H1 (cell line): ENCODE measurements around the gene RNF182. TPM values are rescaled to one million over a fixed set of nuclear protein-coding genes. Genes with fewer than 3 reads are reported as not detected.

ENCODE experiments used
- CTCF ChIA-PET: fragments of 300-600 bp; sonication (Branson Sonifier 250); formaldehyde crosslinking; loops from one replicate; lab custom pipeline; 2021; ENCODE audit not compliant: partially characterized antibody; lab: Charles Lee
- POLR2A ChIA-PET: fragments of 300-600 bp; sonication (Branson Sonifier 250); formaldehyde crosslinking; loops from one replicate; lab custom pipeline; 2021; ENCODE audit warnings: inconsistent platforms; ENCODE audit not compliant: partially characterized antibody; lab: Charles Lee
- DNase-seq, 2 experiments: peaks; one replicate each; pipeline versions ENCODE4 v3.0.0 to v3.0.0-alpha.2; 2010 to 2022; ENCODE audit warnings: low spot score in 2 of 2, low read depth in 1 of 2, mixed read lengths in 1 of 2
- FAIRE-seq: peaks from 2 replicates; lab custom pipeline; 2011; peaks lifted over from hg19 to GRCh38; lab: Jason Lieb, UNC
- H2AFZ ChIP-seq: 2 replicates; pipeline ENCODE4 v1.8.1; 2012; ENCODE audit warnings: low read length, inconsistent platforms
- H2AK5ac ChIP-seq: 2 replicates; pipeline ENCODE4 v1.6.1; 2013; ENCODE audit warnings: low read depth, low read length
- H2BK120ac ChIP-seq: replicated peaks from 2 replicates; pipeline ENCODE3; 2013; ENCODE audit warnings: low read depth, low read length, inconsistent platforms
- H2BK12ac ChIP-seq: 2 replicates; pipeline ENCODE4 v1.6.1; 2013; ENCODE audit warnings: low read depth, low read length
- H2BK15ac ChIP-seq: 2 replicates; pipeline ENCODE4 v1.6.1; 2013; ENCODE audit warnings: low read length
- H2BK20ac ChIP-seq: 2 replicates; pipeline ENCODE4 v1.6.1; 2013; ENCODE audit warnings: low read length
- H2BK5ac ChIP-seq: 2 replicates; pipeline ENCODE4 v1.6.1; 2013; ENCODE audit warnings: low read depth, low read length
- H3K14ac ChIP-seq: 2 replicates; pipeline ENCODE4 v1.6.1; 2013; ENCODE audit warnings: inconsistent platforms; ENCODE audit not compliant: insufficient read length
- H3K18ac ChIP-seq: 2 replicates; pipeline ENCODE4 v1.6.1; 2013; ENCODE audit warnings: low read length; ENCODE audit errors: extremely low read depth
- H3K23ac ChIP-seq: 2 replicates; pipeline ENCODE4 v1.6.1; 2013; ENCODE audit warnings: inconsistent platforms; ENCODE audit not compliant: insufficient read length
- H3K23me2 ChIP-seq: 2 replicates; pipeline ENCODE4 v1.6.1; 2013; ENCODE audit warnings: low read depth, low read length
- H3K27ac ChIP-seq: 2 replicates; pipeline ENCODE4 v1.6.1; 2011; ENCODE audit warnings: low read depth, low read length, inconsistent platforms
- H3K27me3 ChIP-seq, 4 experiments: replicated peaks in 1 of 4; 1 replicate in 1 of 4; 2 replicates in 3 of 4; pipeline versions ENCODE4 v1.6.1 to v1.8.1; 2011 to 2013; ENCODE audit warnings: low read length in 3 of 4, mild to moderate bottlenecking in 3 of 4, inconsistent platforms in 2 of 4, mixed read lengths in 2 of 4, moderate library complexity in 1 of 4; ENCODE audit not compliant: control insufficient read depth in 3 of 4, insufficient read depth in 3 of 4; ENCODE audit errors: extremely low read depth in 1 of 4
- H3K36me3 ChIP-seq, 4 experiments: 2 replicates each; pipeline versions ENCODE4 v1.6.1 to v1.8.1; 2011 to 2013; ENCODE audit warnings: mild to moderate bottlenecking in 4 of 4, low read length in 3 of 4, moderate library complexity in 2 of 4, control low read depth in 1 of 4, inconsistent platforms in 1 of 4; ENCODE audit not compliant: insufficient read depth in 4 of 4, control insufficient read depth in 2 of 4
- H3K4ac ChIP-seq: replicated peaks from 2 replicates; pipeline ENCODE3; 2013; ENCODE audit warnings: low read length, low read depth, mixed read lengths, inconsistent platforms; ENCODE audit not compliant: insufficient read length
- H3K4me1 ChIP-seq, 4 experiments: replicated peaks in 1 of 4; 1 replicate in 1 of 4; 2 replicates in 3 of 4; pipeline versions ENCODE4 v1.6.1 to v1.8.1; 2011 to 2013; ENCODE audit warnings: low read length in 3 of 4, inconsistent platforms in 2 of 4, mixed read lengths in 1 of 4; ENCODE audit not compliant: insufficient read depth in 4 of 4, control insufficient read depth in 3 of 4
- H3K4me2 ChIP-seq, 2 experiments: 2 replicates each; pipeline versions ENCODE4 v1.6.1 to v1.8.1; 2011 to 2013; ENCODE audit warnings: low read depth in 2 of 2, low read length in 2 of 2, control low read depth in 1 of 2, inconsistent platforms in 1 of 2, mild to moderate bottlenecking in 1 of 2; ENCODE audit not compliant: insufficient read depth in 1 of 2
- H3K4me3 ChIP-seq, 4 experiments: fragments of 200-600, 300-600 bp in 1 of 4; sonication (generic), shearing (Covaris generic), sonication (Bioruptor Twin) in 1 of 4; 2 replicates each; pipeline versions ENCODE4 v1.5.1 to v1.8.1; 2011 to 2016; ENCODE audit warnings: low read length in 4 of 4, low read depth in 3 of 4, control low read depth in 2 of 4, inconsistent platforms in 2 of 4, mild to moderate bottlenecking in 2 of 4, mixed read lengths in 1 of 4, moderate library complexity in 1 of 4; ENCODE audit not compliant: insufficient read depth in 2 of 4; ENCODE audit errors: extremely low read depth in 1 of 4
- H3K56ac ChIP-seq: replicated peaks from 2 replicates; pipeline ENCODE3; 2013; ENCODE audit warnings: low read depth, mild to moderate bottlenecking, mixed read lengths, low read length, inconsistent platforms; ENCODE audit not compliant: insufficient read length
- H3K79me1 ChIP-seq: 2 replicates; pipeline ENCODE4 v1.6.1; 2013; ENCODE audit warnings: low read depth, low read length, control low read depth
- H3K79me2 ChIP-seq, 2 experiments: 2 replicates each; pipeline versions ENCODE4 v1.6.1 to v1.8.1; 2012 to 2013; ENCODE audit warnings: low read length in 2 of 2, mild to moderate bottlenecking in 2 of 2, inconsistent platforms in 1 of 2; ENCODE audit not compliant: insufficient read depth in 2 of 2, control insufficient read depth in 1 of 2
- H3K9ac ChIP-seq, 4 experiments: replicated peaks in 1 of 4; 1 replicate in 1 of 4; 2 replicates in 3 of 4; pipeline versions ENCODE4 v1.6.1 to v1.8.1; 2011 to 2013; ENCODE audit warnings: low read depth in 3 of 4, low read length in 3 of 4, control low read depth in 2 of 4, mild to moderate bottlenecking in 2 of 4, moderate library complexity in 2 of 4, inconsistent platforms in 1 of 4; ENCODE audit errors: extremely low read depth in 1 of 4
- H3K9me3 ChIP-seq, 2 experiments: 2 replicates each; pipeline versions ENCODE4 v1.6.1 to v1.8.1; 2012 to 2013; ENCODE audit warnings: mild to moderate bottlenecking in 2 of 2, moderate library complexity in 2 of 2, control low read depth in 1 of 2, inconsistent platforms in 1 of 2, low read depth in 1 of 2, low read length in 1 of 2, mixed read lengths in 1 of 2; ENCODE audit not compliant: insufficient read depth in 2 of 2
- H4K20me1 ChIP-seq, 2 experiments: replicated peaks in 1 of 2; 2 replicates each; pipeline versions ENCODE3 to v1.8.1; 2011 to 2013; ENCODE audit warnings: inconsistent platforms in 2 of 2, low read length in 2 of 2, mild to moderate bottlenecking in 1 of 2; ENCODE audit not compliant: insufficient read depth in 2 of 2, control insufficient read depth in 1 of 2
- H4K5ac ChIP-seq: 2 replicates; pipeline ENCODE4 v1.6.1; 2013; ENCODE audit warnings: low read length, low read depth, mixed read lengths, inconsistent platforms; ENCODE audit not compliant: insufficient read length
- H4K8ac ChIP-seq: 2 replicates; pipeline ENCODE4 v1.8.0; 2013; ENCODE audit warnings: mild to moderate bottlenecking, moderate library complexity, low read length, inconsistent platforms; ENCODE audit not compliant: insufficient read depth; ENCODE audit errors: extremely low read depth
- H4K91ac ChIP-seq: replicated peaks from 2 replicates; pipeline ENCODE3; 2013; ENCODE audit warnings: low read length, mixed read lengths, inconsistent platforms; ENCODE audit not compliant: insufficient read length
- KDM4A ChIP-seq: IDR thresholded peaks from one replicate; pipeline ENCODE4 v1.7.1; 2012; ENCODE audit warnings: low read depth, mild to moderate bottlenecking, moderate library complexity, low read length, inconsistent platforms; ENCODE audit not compliant: severe bottlenecking
- KDM5A ChIP-seq: fragments of 200-600 bp; IDR thresholded peaks from 2 replicates; pipeline ENCODE4 v1.7.1; 2012; ENCODE audit warnings: mild to moderate bottlenecking, low read length, inconsistent platforms, mixed read lengths
- RFX5 ChIP-seq: IDR thresholded peaks from 2 replicates; pipeline ENCODE4 v1.6.1; 2011; ENCODE audit warnings: low read depth, low read length, improper control_type of control experiment, borderline replicate concordance
- SP2 ChIP-seq: IDR thresholded peaks from 2 replicates; pipeline ENCODE4 v1.6.1; 2012; ENCODE audit warnings: mild to moderate bottlenecking, low read length, inconsistent platforms
- SUZ12 ChIP-seq: fragments of 200-600 bp; sonication (generic); IDR thresholded peaks from 2 replicates; pipeline ENCODE4 v1.6.1; 2012; ENCODE audit warnings: mild to moderate bottlenecking, inconsistent platforms, low read length, moderate library complexity, mixed read lengths
- TEAD4 ChIP-seq: IDR thresholded peaks from 2 replicates; pipeline ENCODE4 v1.6.1; 2012; ENCODE audit warnings: low read depth, low read length, inconsistent platforms, mixed read lengths
- WGBS, 2 experiments: shearing (Covaris generic) in 1 of 2; methylation state at CpG; one replicate each; pipeline versions ENCODE4 v1.1.6 to v1.1.7; 2013 to 2015; ENCODE audit warnings: low lambda C conversion rate in 2 of 2, mixed read lengths in 2 of 2, inconsistent platforms in 1 of 2, low coverage in 1 of 2, missing lambda C conversion rate in 1 of 2; ENCODE audit not compliant: insufficient replicate concordance in 2 of 2, insufficient coverage in 1 of 2, insufficient read length in 1 of 2; ENCODE audit errors: extremely low coverage in 1 of 2, missing lambda C conversion rate in 1 of 2; 5-methylcytosine and 5-hydroxymethylcytosine counted together
- polyA plus RNA-seq, 7 experiments: library from polyadenylated mRNA; depleted of rRNA in 3 of 7; stranded (reverse) in 5 of 7; unstranded in 2 of 7; fragments of >200 nt in 5 of 7; fragments of 200-250 nt in 2 of 7; gene quantifications; 1 replicate in 5 of 7; 2 replicates in 1 of 7; 4 replicates in 1 of 7; pipeline versions ENCODE4 v1.2.1 to v1.2.3, GENCODE V29; 2011 to 2013; ENCODE audit warnings: missing spikeins in 2 of 7, mixed read lengths in 2 of 7
- total RNA-seq: library from RNA; stranded (reverse); fragmentation: NEBNext Ultra II Directional; extraction: Animal tissue kit (Norgen Biotek cat#: 25700); gene quantifications from 2 replicates; pipeline ENCODE4 v1.2.1, GENCODE V29; 2021
- TF ChIP-seq, protein P1 (sequence below): IDR thresholded peaks from 2 replicates; pipeline ENCODE4 v1.6.1; 2012; ENCODE audit warnings: inconsistent platforms
- TF ChIP-seq, protein P2 (sequence below): IDR thresholded peaks from 2 replicates; pipeline ENCODE4 v1.6.1; 2011; ENCODE audit warnings: low read length, improper control_type of control experiment

RNF182 gene
- total and polyA plus RNA-seq, 2 of the 8 experiments (the other 6 are each of a cell fraction or from before 2014, with no cell fraction given): 6.2 to 10.7 TPM

DNA sequence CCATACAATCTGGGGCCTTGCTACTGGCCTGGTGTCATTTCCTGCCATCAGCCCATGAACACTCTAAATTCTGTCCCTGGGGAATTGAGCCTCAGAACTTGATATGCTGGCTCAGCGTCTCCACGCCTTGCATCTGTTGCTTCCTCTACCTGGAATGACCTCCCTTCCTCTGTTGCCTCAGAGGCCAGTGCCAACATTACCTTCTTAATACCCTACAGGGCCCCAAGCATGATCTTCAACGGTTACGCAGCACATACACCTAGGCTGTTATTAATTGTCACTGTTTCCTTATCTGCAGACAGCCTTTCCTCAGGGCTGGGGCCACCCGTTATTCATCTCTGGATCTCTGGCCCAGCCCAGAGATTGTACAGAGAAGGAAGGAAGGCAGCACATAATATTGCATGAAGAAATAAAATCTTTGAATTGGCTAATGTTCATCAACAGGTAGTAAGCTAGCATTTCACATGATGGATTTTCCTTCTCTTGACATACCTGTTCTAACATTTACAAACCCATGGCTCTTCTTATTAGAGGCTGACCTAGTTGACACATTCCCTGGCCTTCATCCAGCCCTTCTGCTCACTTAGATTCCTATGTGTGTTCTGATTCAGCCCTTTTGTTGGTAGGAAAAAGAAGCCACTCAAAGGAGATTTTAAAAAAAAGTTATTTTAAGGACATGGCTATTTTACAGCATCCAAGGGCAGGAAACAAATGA, 8.4 kb upstream of the RNF182 start:
- Histone ChIP-seq H4K8ac (no peak overlapping the region), H3K4me3 (no peak overlapping the region), H2AK5ac (no peak overlapping the region), H2BK120ac (no peak overlapping the region), H2BK12ac (no peak overlapping the region), H4K91ac (no peak overlapping the region), H2AFZ (no peak overlapping the region), H3K27me3 (no peaks in the 10 kb centered on the region), H3K36me3 (no peaks in the 10 kb centered on the region), H3K79me2 (no peaks in the 10 kb centered on the region), H3K27ac (no peak overlapping the region), H3K14ac (no peak overlapping the region), H4K5ac (no peak overlapping the region), H3K23me2 (no peaks in the 10 kb centered on the region), H2BK5ac (no peak overlapping the region), H3K56ac (no peak overlapping the region), H3K4ac (no peak overlapping the region), H3K4me2 (no peak overlapping the region), H3K4me1 (peaks cover 0 to 16% (median 4%) of the 10 kb centered on the region in 4 experiments; a peak in 2 of 7 replicates), H3K9me3 (no peaks in the 10 kb centered on the region), H2BK15ac (no peak overlapping the region), H3K9ac (no peak overlapping the region), H3K18ac (no peak overlapping the region), H3K23ac (no peak overlapping the region), H3K79me1 (no peaks in the 10 kb centered on the region), H4K20me1 (no peaks in the 10 kb centered on the region), H2BK20ac (no peak overlapping the region)
- ChIA-PET CTCF (interaction anchor here (0.6 to 10.2 kb wide), 11 partner anchors 8 to 150 kb away, joined by 3 to 193 read pairs (median 5); no protein-coding TSS in a partner anchor), POLR2A (interaction anchor here (2.7 kb wide), 1 partner anchor 8 kb away, joined by 15 read pairs; the partner anchor contains the start of gene RNF182)
- DNase-seq (no peak), FAIRE-seq (no peak)
- WGBS, 2 experiments: 88% methylated on average over 5 of the region's 5 CpGs; no CpG with 5 or more reads in 1 of the 2 experiments
- no peak for TF ChIP-seq SUZ12
- TF ChIP-seq KDM5A: no peak
- TF ChIP-seq, protein P1, sequence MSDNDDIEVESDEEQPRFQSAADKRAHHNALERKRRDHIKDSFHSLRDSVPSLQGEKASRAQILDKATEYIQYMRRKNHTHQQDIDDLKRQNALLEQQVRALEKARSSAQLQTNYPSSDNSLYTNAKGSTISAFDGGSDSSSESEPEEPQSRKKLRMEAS: no peak
- TF ChIP-seq TEAD4: no peak
- TF ChIP-seq, protein P2, sequence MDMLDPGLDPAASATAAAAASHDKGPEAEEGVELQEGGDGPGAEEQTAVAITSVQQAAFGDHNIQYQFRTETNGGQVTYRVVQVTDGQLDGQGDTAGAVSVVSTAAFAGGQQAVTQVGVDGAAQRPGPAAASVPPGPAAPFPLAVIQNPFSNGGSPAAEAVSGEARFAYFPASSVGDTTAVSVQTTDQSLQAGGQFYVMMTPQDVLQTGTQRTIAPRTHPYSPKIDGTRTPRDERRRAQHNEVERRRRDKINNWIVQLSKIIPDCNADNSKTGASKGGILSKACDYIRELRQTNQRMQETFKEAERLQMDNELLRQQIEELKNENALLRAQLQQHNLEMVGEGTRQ: no peak
- no peak for TF ChIP-seq KDM4A
- no peak for TF ChIP-seq RFX5
- TF ChIP-seq SP2: no peak
